ENCODE data around the gene HERC2.

Gene HERC2

DNA sequence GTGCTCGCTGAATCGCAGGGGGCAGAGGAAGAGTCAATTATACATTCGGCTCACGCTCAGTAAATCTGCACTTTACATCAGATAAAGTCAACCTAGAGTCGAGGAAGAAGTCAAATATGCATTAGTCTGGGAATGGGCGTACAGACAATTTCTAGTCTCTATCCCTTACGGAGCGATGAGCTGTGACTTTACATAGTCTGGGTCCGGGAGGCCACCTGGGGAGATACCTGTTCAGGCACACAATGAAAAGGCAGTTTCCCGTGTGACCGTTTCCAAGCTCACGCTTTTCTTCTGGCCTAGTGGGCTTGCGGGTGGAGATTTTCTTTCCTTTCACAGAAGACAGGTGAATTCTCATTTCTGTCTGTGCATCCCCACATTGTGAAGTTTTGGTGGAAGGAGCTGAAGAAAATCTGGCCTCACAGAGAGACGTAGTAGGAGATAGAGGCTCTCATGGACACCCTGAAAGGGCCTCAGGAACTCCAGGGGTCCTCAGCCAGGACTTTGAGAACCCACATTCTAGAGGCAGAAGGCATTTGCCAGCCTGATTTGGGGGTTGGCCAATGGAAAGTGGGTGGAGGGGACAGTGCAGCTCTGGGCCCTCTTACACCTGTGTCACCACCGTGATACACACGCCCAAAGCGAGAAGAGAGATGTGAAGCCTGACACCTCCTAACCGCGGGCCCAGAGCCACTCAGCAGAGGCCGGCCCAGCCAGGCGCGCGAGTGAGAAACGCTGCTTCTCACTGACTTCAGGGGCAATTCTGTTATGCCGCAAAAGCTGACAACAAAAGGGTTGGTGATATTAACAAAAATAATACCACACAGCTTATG, 212.1 kb downstream of the HERC2 start:
- no peak for DNase-seq

DNA sequence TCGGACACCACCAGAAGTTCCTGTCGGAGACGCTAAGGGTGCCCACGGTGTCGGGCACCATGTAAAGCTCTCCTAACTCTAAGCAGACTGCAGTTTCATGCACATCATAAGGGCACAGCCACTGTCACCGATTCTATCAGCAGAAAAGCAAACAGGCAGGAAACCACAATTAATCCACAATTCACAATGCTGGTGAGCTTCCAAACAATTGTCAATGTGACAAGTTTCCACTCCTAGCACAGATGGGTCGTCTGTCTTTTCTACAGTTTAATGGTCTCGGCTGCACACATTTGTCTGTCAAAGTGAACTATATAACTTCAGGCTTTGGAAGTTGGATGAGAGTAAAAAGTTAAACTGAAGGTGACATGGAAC, 214.1 kb downstream of the HERC2 start:
- peak; percentile 84 for DNase-seq

DNA sequence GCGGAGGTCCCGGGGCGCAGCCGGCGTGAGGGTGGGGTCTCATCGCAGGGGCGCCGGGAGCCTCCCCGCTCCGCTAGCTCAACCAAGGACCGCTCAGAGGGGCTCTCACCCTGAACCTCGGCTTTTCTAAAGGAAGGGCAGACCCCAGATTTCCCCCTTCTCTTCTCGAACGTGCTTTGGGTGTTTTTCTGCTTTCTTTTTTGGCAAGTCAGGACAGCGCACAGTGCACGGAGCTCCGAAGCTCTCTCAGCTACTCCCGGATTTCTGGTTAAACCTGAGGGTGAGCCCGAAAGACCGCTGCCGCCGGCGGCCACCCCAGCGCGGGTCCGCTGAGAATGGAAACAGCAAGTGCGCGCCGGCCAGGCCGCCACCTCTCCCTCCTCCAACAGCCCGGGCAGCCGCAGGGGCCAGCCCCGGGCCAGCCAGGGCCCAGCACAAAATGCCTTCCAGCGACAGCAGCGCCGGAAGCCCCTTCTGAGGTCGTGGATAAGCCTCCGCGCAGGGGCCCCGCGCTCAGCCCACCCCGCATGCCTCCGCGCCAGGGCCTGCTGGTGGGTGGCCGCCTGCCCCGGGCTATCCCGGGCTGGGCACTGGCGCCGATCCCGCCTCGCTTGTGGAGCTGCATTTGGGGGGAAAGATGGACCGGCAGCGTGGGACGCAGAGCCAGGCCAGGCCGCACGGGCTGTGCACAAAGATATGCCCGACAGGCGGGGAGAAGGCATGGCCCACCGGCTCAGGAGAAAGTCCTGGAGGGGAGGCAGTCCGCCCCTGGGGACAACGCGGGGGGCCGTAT, 214.7 kb downstream of the HERC2 start:
- peak; percentile 32 for DNase-seq

DNA sequence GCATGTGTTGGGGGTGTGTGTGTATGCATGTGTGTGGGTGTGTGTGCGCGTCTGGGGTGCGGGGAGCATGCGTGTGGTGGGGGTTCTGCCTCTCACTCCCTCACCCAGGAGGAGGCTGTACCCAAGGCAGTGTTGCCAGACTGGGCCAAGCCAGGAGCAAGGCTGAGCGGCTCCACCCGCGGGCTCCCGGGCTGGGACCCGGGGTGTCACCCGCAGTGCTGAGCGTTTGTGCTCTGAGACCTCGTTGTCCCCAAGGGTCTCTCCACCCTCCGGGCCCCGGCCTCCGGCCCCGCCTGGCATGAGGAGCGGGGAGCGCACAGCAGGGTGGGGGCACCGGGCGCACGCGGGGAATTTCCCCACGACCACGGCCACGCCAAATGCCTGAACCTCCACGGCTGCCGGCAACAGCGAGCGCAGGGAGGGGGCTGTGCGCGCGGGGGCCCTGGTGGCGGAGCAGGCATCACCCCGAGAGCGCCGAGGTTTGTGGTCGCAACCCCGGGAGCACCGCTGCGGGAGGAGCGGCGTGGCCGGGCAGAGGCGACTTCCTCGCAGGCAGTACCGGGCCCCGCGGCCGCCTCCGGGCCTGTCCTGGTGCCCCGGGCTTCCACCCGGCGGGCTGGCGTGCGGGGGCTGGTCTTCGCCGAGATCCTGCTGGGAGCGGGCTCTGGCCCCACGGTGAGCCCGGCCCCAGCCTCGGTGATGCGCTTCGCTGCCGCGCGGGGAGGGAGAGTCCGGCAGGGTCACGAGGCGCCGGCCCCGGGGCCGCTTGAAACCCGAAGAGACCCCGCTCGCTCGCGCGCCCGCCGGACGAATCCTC, 215.5 kb downstream of the HERC2 start:
- peak; percentile 35 for DNase-seq

DNA sequence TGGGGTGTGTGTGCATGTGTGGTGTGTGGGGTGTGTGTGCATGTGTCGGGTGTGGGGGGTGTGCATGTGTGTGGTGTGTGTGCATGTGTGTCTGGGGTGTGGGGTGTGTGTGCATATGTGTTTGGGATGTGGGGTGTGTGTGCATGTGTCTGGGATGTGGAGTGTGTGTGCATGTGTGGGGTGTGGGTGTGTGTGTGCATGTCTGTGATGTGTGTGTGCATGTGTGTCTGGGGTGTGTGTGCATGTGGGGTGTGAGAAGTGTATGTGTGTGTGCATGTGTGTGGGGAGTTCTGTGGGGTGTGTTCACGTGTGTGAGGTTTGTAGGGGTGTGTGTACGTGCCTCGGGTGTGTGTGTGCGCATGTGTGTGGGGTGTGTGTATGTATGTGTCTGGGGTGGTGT, 216.2 kb downstream of the HERC2 start:
- no peak for DNase-seq

DNA sequence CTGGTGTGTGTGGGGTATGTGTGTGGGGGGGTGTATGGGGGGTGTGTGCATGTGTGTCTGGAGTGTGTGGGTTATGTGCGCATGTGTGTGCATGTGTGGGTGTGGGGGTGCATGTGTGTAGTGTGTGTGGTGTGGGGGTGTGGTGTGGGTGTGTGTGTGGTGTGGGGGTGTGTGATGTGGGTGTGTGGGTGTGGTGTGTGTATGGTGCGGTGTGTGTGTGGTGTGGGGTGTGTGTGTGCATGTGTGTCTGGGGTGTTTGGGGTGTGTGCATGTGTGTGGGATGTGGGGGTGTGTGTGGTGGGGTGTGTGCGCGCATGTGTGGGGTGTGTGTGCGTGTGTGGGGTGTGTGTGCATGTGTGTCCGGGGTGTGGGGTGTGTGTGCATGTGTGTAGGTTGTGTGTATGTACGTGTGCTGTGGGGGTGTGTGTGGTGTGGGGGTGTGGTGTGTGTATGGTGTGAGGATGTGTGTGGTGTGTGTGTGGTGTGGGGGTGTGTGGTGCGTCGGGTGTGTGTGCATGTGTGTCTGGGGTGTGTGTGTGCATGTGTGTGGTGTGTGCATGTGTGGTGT, 216.7 kb downstream of the HERC2 start:
- no peak for DNase-seq

DNA sequence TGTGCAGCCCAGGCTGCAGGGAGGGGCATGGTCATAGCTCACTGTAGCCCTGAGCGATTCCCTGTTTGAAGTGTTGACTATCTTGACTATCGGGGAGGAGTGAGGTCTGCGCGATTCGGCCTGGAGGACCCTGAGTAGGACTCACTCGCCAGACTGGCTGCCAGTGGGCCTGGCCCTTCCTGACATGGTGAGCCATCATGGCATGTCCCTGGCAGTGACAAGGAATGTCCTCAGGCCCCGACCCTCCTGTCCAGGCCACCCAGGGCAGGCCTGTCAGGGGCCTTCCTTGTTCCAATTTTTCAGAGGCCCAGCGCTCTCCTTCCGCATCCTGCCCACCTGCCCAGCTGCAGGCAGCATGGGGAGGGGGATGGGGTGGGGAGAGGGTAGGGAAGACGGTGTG, 217.7 kb downstream of the HERC2 start:
- no peak for DNase-seq

DNA sequence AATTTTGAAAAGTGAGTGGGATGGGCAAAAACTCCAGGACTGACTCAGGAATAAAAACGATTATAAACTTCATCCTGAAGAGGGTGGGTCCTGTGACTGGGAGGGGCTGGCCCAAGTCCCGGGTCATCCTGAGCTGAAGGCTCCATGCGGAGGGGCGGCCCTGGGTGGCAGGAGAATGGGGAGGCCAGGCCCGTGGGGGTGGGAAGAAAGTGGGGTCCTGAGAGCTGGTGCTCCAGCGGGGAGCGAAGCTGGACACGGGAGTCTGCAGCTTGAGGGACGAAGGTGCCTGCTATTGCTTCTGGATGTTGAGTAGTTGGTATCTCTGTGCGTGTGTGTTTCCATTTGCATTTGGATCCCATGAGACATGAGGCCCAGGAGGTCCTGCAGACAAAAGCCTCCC, 218.1 kb downstream of the HERC2 start:
- DNase-seq, result no peak

DNA sequence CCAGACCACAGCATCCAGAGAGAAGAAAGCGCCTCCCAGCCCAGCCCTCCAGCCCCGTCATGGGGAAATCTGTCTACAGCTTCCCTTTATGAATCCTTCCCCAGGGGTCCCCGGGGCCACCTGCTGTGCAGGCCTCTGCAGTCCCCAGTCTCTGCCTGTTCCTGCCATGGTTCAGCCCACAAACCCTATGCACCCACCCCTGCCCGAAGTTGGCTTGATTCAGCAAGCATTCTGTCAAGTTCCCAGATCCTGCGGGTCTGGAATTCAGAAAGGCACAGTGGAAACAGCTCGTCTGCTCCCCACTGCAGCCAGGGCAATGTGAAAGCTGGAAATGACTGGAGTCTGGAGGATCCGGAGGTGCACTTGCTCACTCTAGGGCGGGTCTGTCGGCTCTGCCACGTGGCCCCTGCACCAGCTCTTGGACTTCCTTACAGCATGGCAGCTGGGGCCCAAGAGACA, 220.0 kb downstream of the HERC2 start:
- no peak for DNase-seq

DNA sequence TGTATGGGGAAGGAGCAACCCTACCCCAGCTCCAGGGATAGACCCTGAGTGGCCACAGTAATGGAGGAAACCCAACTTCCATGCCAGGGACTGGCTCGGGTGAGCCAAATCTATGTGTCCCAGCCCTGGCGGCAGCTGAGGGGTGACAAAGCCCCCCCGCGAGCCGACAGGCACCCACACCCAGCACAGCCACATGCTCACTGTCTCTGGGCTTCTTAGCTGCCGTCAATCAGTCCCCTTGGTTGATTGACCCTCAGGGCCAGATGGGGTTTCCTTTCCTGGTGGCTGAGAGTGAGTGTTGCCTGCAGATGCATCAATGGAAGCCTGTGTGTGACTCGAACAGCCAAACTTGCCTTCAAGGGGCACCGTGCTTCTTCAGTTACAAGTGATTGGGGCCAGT, 220.8 kb downstream of the HERC2 start:
- DNase-seq, result no peak

DNA sequence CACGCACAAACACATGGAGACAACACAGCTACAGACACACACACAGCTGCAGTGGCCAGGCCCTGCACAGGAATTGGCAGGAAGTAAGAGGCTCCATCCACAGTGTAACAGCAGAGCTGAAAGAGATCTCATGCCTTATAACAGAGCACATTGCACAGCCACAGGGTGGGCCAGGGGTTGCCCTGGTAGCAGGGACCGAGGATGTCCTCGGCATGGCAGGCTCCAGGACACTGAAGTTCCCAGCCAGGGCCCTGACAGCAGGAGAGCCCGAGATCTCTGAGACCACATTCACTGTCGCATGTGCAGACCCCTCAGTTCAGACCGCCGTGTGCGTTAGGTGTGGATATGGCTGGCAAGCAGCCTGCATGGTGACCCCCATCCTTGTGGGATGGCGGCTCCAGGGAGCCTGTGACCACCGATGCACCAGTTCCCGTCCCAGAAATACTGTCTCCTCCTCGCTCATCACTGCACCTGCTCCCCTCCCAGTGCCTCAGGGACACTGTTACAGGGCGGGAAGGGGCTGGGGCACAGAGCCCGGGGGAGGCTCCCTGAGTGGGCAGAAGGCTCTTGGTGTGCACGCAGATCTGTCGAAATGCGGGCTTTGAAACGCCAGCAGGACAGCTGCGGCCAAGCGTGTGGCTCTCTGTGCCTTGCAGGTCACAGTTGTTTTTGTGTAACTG, 221.3 kb downstream of the HERC2 start:
- DNase-seq, result no peak

DNA sequence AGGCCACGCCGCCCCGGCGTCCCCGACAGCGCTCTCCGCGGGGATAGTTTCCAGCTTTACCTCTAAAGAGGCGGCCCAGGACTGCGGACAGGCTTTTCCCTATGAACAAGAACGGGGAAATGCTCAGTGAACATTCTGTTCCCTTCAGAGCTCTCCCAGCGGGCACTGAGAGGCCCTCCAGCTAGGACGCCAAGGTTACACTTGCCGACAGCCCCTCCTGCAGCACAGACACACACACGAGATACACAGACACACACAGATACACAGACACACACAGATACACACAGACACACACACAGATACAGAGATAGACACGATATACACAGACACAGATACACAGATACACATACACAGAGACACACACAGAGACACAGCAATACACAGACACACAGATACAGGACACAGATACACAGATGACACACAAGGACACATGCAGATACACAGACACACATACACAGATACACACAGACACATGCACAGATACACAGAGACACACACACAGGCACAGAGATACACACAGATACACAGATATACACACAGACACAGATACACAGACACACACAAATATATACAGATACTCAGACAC, 222.3 kb downstream of the HERC2 start:
- DNase-seq, result no peak

DNA sequence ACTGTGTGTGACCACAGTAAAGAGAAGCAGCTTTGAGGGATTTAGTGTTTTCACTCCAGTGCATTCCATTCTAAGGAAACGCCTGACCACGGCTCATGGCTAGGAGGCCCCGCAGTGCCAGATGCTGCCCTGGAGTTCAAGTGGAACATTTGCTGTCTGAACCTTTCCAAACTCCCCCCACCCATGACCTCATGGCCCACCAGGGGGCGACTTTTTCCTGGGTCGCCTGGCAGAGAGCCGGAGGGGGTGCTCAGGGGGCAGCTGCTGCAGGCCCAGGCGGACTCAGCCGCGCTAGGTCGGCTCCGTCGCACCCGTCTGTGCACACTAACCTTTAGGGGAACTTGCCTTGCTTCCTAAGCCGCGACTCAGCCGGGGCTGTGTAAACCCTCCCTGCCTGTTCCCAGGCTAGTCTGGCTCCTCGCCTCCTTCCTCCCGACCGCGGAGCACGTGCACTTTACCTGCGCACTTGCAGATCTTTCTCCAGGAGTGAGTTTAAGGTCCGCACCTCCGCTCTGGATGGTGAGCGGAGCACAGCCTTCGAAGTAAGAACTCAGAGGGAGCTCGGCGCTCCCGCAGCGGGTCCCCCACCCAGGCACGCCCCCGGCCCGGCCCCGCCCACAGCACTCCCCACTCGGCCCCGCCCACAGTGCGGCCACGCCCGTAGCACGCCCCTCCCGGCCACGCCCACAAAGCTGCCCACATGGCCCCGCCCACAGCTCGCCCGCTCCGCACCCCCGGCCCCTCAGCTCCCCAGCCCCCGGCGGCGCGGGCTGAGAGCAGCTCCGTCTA, 223.0 kb downstream of the HERC2 start, which contains the start of gene OCA2:
Gene OCA2, minus strand, starts transcription at position 550 of the 789 bp plus-strand sequence. CDS start 17,441 bp downstream, outside the sequence.
- DNase-seq, result peak; percentile 66

DNA sequence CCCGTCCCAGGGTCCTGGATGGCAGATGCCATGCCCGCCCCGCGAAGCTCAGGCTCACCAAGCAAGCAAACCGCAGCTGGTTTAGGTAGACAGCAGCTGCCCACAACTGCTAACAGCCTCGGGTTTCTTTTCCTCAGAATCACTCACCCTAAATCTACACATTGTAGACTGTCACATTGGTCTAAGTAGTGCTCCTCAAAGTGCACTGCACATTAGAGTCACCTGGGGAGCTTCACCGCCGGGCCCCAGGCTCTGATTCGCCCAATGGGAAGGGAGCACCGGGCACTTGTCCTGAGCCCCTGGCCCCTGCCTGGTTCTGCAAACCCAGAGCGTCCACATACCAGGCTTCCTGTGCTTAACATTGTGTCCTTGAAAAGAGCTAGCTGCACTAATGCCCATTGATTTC, 223.6 kb downstream of the HERC2 start:
- no peak for DNase-seq

DNA sequence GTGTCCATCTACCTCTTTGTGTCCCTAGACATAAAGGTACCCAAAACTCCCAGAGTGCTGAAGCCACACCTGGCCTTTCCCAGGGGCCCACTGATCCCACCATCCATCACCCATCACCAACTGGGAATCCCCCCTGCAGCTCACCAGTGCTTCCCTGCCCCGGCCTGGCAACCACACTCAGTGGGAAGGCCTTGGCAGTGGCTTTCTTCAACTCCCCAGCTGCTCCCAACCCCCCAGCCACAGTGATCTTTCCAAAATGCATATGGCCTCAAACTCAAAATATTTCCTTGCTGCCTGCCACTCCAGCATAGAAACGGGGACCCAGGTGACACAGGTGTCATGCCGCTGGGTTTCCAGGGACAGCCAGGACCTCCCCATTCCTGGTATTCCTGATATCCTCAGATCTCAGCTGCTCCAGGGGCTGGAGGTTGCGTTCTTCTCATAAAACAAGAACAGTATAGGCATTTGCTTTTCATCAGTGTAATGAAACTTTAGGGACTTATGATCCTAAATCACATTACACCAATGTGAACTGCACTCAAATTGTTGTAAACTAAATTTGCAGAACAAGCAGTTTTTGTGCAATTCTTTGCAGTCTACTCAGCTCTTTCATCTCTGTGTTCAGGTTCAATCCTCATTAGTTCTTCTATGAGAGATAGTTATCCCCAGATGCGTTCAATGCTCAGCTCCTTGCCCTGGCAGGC, 224.2 kb downstream of the HERC2 start:
- no peak for DNase-seq

DNA sequence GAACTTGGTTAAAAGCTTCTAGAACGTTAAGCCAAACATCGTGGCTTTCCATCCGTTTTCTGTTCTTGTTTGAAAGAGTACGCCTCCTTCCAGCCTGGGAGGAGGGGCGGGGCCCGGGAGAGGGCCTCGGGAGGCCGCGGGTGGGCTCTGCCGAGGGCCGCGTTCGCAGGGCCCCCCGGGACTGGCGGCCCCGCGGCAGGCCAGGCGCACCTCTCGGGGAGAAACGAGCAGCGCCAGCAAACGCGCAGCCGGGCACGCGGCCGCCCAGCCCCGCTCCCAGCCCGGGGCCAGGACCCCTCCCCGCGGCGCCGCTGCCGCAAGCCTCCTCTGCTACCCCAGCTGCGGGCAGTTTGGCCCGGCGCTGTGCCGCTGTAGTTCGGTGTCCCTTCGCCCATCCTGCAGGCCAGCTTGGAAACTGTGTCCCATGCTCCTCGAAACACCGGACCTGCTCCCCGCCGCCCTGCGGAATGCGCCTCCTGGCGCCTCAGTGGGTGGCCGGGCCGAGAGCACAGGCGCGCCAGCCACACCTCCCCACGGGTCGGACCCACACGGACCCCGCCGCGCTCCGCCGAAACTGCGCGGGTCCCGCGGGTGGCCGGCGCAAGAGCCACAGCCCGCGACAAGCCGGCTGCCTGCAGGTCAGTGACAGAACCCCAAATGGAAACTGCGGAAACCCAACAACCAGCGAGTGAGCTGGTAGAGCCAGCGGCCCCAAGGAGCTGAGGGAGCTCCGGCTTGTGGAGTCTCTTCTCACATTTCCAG, 225.1 kb downstream of the HERC2 start:
- no peak for DNase-seq

DNA sequence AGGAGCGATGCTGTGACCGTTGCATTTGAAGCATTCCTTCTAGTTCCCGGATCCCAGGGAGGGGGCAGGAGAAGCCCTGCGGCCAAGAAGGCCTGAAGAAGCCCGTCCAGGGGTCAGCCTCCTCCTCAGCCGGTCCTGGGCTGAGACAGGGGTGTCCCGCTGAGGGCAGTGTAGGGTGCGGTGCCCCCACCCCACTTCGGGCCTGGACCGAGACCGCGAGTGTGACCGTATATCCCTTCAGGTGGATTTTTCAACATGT, 225.6 kb downstream of the HERC2 start:
- no peak for DNase-seq

DNA sequence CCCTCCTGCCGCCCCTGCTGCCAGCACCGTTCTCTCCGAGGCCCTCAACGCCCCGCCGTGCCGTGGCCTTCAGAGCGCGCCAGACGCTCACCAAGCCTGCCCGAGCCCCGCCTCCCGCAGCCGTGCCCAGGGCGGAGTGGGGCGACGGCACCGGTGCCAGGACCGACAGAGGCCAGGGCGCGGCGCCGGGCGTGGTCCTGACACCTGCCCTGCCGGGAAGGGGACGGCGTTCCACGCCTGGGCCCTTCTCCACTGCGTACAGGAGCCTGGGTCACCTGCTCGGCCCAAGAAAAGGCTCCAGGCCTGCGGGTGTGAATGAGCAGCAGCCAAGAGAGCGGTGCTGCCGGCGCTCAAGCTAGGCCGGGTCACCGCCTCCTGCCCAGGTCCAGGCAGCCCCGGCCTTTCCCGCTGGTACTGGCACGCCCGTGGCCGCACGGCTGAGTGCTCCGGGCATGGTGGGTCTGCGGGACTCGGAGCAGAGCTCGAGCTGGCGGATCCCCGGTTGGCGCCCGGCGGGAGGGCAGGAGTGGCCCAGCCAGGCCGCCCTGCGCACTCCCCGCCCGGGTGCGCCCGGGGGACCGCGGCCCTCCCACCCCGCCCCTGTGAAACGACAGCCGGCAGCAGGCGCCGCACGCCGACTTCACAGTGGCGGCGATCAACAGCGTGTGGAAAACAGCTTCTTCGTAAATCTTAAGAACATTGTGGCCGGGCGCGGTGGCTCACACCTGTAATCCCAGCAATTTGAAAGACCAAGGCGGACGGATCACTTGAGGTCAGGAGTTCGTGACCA, 227.1 kb downstream of the HERC2 start:
- DNase-seq, result peak; percentile 40

All from hematopoietic multipotent progenitor cell treated with erythropoietin and hydrocortisone succinate and interleukin-3 and kit ligand, for 4 days (in vitro differentiated cells).